ENCODE data around the gene SVIL. TPM values are rescaled to one million over a fixed set of nuclear protein-coding genes. Genes with fewer than 3 reads are reported as not detected.

SVIL gene
- total RNA-seq, 1 experiment from 2014 or later, result 15.3 TPM

DNA sequence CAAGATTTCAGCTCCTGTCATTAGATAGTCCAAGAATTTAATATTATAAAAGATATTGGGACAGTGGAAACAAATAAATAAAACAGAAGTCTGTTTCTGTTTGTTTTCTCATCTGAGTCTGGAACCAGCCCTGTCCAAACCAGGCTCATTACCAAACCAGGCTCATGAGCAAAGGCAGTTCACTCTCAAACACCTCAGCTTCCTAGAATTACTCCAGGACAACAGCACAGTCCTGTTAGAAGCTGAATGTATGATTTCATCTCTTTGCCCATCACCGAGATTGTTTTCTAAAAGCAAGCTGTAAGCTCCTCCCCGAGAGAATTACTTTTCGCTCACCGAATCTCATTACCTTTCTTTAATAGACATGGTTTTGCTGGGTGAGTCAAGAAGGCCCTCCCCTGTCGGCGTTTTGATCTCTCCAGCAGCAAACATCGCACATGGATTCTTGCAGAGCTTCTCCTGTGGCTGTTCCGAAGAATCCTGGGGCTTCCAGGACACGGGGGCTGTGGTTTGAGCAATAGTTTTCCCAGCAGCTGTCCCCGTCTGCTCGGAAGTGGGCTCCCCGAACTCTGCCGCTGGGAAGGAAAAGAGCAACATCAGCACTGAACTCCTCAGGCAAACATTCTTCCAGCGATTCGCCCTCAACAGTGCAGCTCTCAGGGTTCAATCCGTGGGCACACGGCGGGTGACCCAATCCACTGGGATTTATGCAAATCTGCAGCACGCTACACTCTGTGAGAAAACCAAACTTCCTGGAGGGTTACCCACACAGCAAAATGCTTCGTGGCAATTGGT lies 112.5 kb downstream of the SVIL start:
- H2AK5ac ChIP-seq (ENCODE audit: insufficient read length, low read length), result no peak overlapping the region
- H3K79me2 ChIP-seq (ENCODE audit: insufficient read depth, low read length), result no peaks in the 10 kb centered on the region
- no peak overlapping the region for H2BK120ac ChIP-seq (ENCODE audit: low read depth, low read length, poor library complexity, severe bottlenecking)
- no peak overlapping the region for H2BK20ac ChIP-seq (ENCODE audit: low read depth, low read length, poor library complexity, severe bottlenecking)
- H2BK15ac ChIP-seq (ENCODE audit: low read depth, low read length), result no peak overlapping the region
- H3K14ac ChIP-seq (ENCODE audit: insufficient read depth, low read length), result no peak overlapping the region
- no peak overlapping the region for H3K9ac ChIP-seq (ENCODE audit: extremely low read depth, insufficient read length, low read length)
- H3K27ac Mint-ChIP-seq, result peak overlapping the region in 2 of 3 experiments; percentile 49 to 58; a peak in 3 of 7 replicates
- no peak overlapping the region for H3T11ph ChIP-seq (ENCODE audit: low read length)
- H2BK12ac ChIP-seq (ENCODE audit: insufficient read length, low read depth, low read length), result no peak overlapping the region
- H3K4me3 Mint-ChIP-seq, result no peak overlapping the region
- H3K56ac ChIP-seq (ENCODE audit: insufficient read length, low read depth, low read length), result no peak overlapping the region
- no peak overlapping the region for H2AFZ ChIP-seq (ENCODE audit: low read length)
- H3K18ac ChIP-seq (ENCODE audit: insufficient read length, low read depth, low read length), result no peak overlapping the region
- no peak overlapping the region for H3K23ac ChIP-seq (ENCODE audit: insufficient read length, low read depth, low read length)
- H4K20me1 ChIP-seq (ENCODE audit: control insufficient read depth, insufficient read depth, insufficient read length), result no peaks in the 10 kb centered on the region
- no peak overlapping the region for H3K27ac ChIP-seq (ENCODE audit: insufficient read length, low read depth, low read length)
- no peak overlapping the region for H3K4me2 ChIP-seq (ENCODE audit: insufficient read depth, insufficient read length, low read length)
- no peak for TF ChIP-seq CTCF (conservative IDR thresholded peaks at IDR 0.05)
- WGBS (ENCODE audit: extremely low coverage, insufficient read length, low lambda C conversion rate), result no CpG with 5 or more reads among the region's 20 CpGs
- H2BK5ac ChIP-seq (ENCODE audit: insufficient read length, low read length), result no peak overlapping the region
- H3K4me1 Mint-ChIP-seq, result peaks cover 0 to 14% of the 10 kb centered on the region in 2 experiments; a peak in 2 of 4 replicates
- no peak overlapping the region for H4K5ac ChIP-seq (ENCODE audit: insufficient read length, low read depth, low read length)
- no peaks in the 10 kb centered on the region for H3K4me1 ChIP-seq (ENCODE audit: insufficient read depth, low read length)
- DNase-seq, result no peak
- H3K23me2 ChIP-seq (ENCODE audit: insufficient read length, low read depth, low read length, poor library complexity, severe bottlenecking), result no peaks in the 10 kb centered on the region
- no peaks in the 10 kb centered on the region for H3K9me3 ChIP-seq (ENCODE audit: control insufficient read depth, low read depth, low read length)
- H4K91ac ChIP-seq (ENCODE audit: insufficient read length, low read depth, low read length), result no peak overlapping the region
- no peak overlapping the region for H4K8ac ChIP-seq (replicated peaks; ENCODE audit: insufficient read length, low read depth, low read length)
- H3K27me3 Mint-ChIP-seq (ENCODE audit: low read depth), result no peaks in the 10 kb centered on the region
- H3K4ac ChIP-seq (ENCODE audit: low read depth, low read length), result no peak overlapping the region
- H3K36me3 Mint-ChIP-seq (ENCODE audit: insufficient read depth in 1 of 3, low read depth in 3 of 3), result peaks cover 0 to 44% (median 19%) of the 10 kb centered on the region in 3 experiments; a peak in 5 of 7 replicates
- H3K27me3 ChIP-seq (ENCODE audit: insufficient read depth, low read length), result no peaks in the 10 kb centered on the region
- H3K9me3 Mint-ChIP-seq, result no peaks in the 10 kb centered on the region
- no peaks in the 10 kb centered on the region for H3K79me1 ChIP-seq (ENCODE audit: insufficient read depth, low read depth, low read length, poor library complexity, severe bottlenecking)
